B cell (primary cell): ENCODE data around the gene NEURL2.

Source experiments
- CTCF ChIP-seq: fragments of 200-600 bp; IDR thresholded peaks from one replicate; pipeline ENCODE4 v1.8.0; 2022; ENCODE audit warnings: antibody characterized with exemption, mild to moderate bottlenecking
- EZH2 ChIP-seq: IDR thresholded peaks from 2 replicates; pipeline ENCODE4 v1.6.1; 2012; ENCODE audit warnings: borderline replicate concordance, low read depth, mild to moderate bottlenecking, moderate library complexity, low read length; ENCODE audit not compliant: insufficient read depth, poor library complexity, severe bottlenecking

- TF ChIP-seq CTCF (no peak), EZH2 (no peak)
Measured at GRCh38 chr20:45843506-45843905, 47.5 kb downstream of the NEURL2 start.
